ENCODE data around the gene ARHGEF12.

The ARHGEF12 gene

GRCh38 chr11:120316880-120317688 is 19.1 kb upstream of the ARHGEF12 start:
- no peak for DNase-seq (ENCODE audit: low read depth in 2 of 2)

GRCh38 chr11:120317689-120318480 is 18.3 kb upstream of the ARHGEF12 start:
- DNase-seq (ENCODE audit: low read depth in 2 of 2), result no peak

GRCh38 chr11:120318906-120319305 is 17.3 kb upstream of the ARHGEF12 start:
- DNase-seq (ENCODE audit: low read depth in 2 of 2), result no peak

GRCh38 chr11:120324932-120325810 is 11.0 kb upstream of the ARHGEF12 start, which contains the start of gene TLCD5:
TSS of gene TLCD5 (plus strand) at chr11:120325299. CDS start at chr11:120327442, 2,143 bp downstream.
- no peak for DNase-seq (ENCODE audit: low read depth in 2 of 2)

GRCh38 chr11:120326228-120326627 is 10.0 kb upstream of the ARHGEF12 start:
- DNase-seq (ENCODE audit: low read depth in 2 of 2), result no peak

GRCh38 chr11:120326845-120327281 is 9.3 kb upstream of the ARHGEF12 start:
- no peak for DNase-seq (ENCODE audit: low read depth in 2 of 2)

- DNase-seq (ENCODE audit: low read depth in 2 of 2), result no peak
Observed at GRCh38 chr11:120327311-120327710, 8.9 kb upstream of the ARHGEF12 start.

- no peak for DNase-seq (ENCODE audit: low read depth in 2 of 2)
Observed at GRCh38 chr11:120329556-120329955, 6.7 kb upstream of the ARHGEF12 start.

GRCh38 chr11:120330045-120330444 is 6.2 kb upstream of the ARHGEF12 start:
- DNase-seq (ENCODE audit: low read depth in 2 of 2), result no peak

GRCh38 chr11:120331301-120331996 is 4.8 kb upstream of the ARHGEF12 start:
- DNase-seq (ENCODE audit: low read depth in 2 of 2), result no peak

- no peak for DNase-seq (ENCODE audit: low read depth in 2 of 2)
Observed at GRCh38 chr11:120332822-120333716, 3.1 kb upstream of the ARHGEF12 start.

- DNase-seq (ENCODE audit: low read depth in 2 of 2), result no peak
Observed at GRCh38 chr11:120333801-120334200, 2.4 kb upstream of the ARHGEF12 start.

GRCh38 chr11:120334332-120334731 is 1.9 kb upstream of the ARHGEF12 start:
- no peak for DNase-seq (ENCODE audit: low read depth in 2 of 2)

GRCh38 chr11:120334894-120335462 is 1.2 kb upstream of the ARHGEF12 start:
- no peak for DNase-seq (ENCODE audit: low read depth in 2 of 2)

- no peak for DNase-seq (ENCODE audit: low read depth in 2 of 2)
Observed at GRCh38 chr11:120335556-120335907, 681 bp upstream of the ARHGEF12 start.

- no peak for DNase-seq (ENCODE audit: low read depth in 2 of 2)
Observed at GRCh38 chr11:120336641-120337354, 585 bp downstream of the ARHGEF12 start.

GRCh38 chr11:120337355-120338106 is 1.3 kb downstream of the ARHGEF12 start:
- DNase-seq (ENCODE audit: low read depth in 2 of 2), result no peak

GRCh38 chr11:120338107-120338933 is 2.1 kb downstream of the ARHGEF12 start:
- no peak for DNase-seq (ENCODE audit: low read depth in 2 of 2)
